ENCODE results near the gene FGF14. TPM values are rescaled to one million over a fixed set of nuclear protein-coding genes. Genes with fewer than 3 reads are reported as not detected.

FGF14 gene
- total and polyA plus RNA-seq, 2 of the 4 experiments (the other 2 are of a cell fraction): under 0.01 TPM; not detected in 1

- POLR2A ChIA-PET (ENCODE audit: unreplicated experiment): no interaction called here
- Histone ChIP-seq H2AK5ac (ENCODE audit: low read depth, low read length) (no peak overlapping the region), H2BK20ac (ENCODE audit: low read depth, low read length) (no peak overlapping the region), H3K9ac (ENCODE audit: low read depth, low read length) (no peak overlapping the region), H3K23ac (ENCODE audit: low read depth, low read length) (no peak overlapping the region), H3K4me1 (ENCODE audit: control insufficient read depth, insufficient read depth, low read length) (no peaks in the 10 kb centered on the region), H2BK5ac (ENCODE audit: low read depth, low read length, poor library complexity, severe bottlenecking) (no peak overlapping the region), H4K91ac (ENCODE audit: insufficient read depth, low read depth, low read length) (no peak overlapping the region), H3K4me2 (ENCODE audit: low read depth, low read length) (no peak overlapping the region), H3K79me1 (ENCODE audit: low read depth in 1 of 2, low read length in 2 of 2) (no peaks in the 10 kb centered on the region), H3K4me3 (ENCODE audit: insufficient read depth, low read depth, low read length) (no peak overlapping the region), H4K20me1 (ENCODE audit: insufficient read depth, low read length) (no peaks in the 10 kb centered on the region), H3K9me1 (ENCODE audit: insufficient read depth, low read length) (no peaks in the 10 kb centered on the region), H3K4ac (ENCODE audit: low read depth, low read length) (no peak overlapping the region), H2AFZ (replicated peaks; ENCODE audit: low read length, poor library complexity) (no peak overlapping the region), H3K27me3 (ENCODE audit: control insufficient read depth, insufficient read depth, low read length) (0 out of 2 replicates have a peak, but pooled peaks cover 1% of the 10 kb centered on the region), H3K36me3 (ENCODE audit: control insufficient read depth, insufficient read depth, low read length) (no peaks in the 10 kb centered on the region), H3K56ac (ENCODE audit: extremely low read depth, insufficient read depth, low read length) (no peak overlapping the region), H3K9me3 (ENCODE audit: control insufficient read depth, insufficient read depth, low read length) (no peaks in the 10 kb centered on the region), H2BK15ac (ENCODE audit: low read depth, low read length) (no peak overlapping the region), H4K8ac (ENCODE audit: low read depth in 2 of 2, low read length in 2 of 2) (no peak overlapping the region), H3K27ac (ENCODE audit: insufficient read depth, low read length) (no peak overlapping the region), H3K18ac (ENCODE audit: low read depth, low read length) (no peak overlapping the region), H2AK9ac (replicated peaks; ENCODE audit: low read depth, low read length, poor library complexity) (no peak overlapping the region), H2BK120ac (ENCODE audit: low read depth, low read length) (no peak overlapping the region), H3K14ac (replicated peaks; ENCODE audit: low read depth, low read length) (no peak overlapping the region), H4K5ac (ENCODE audit: low read depth, low read length) (no peak overlapping the region)
- no peak for DNase-seq
- dilution Hi-C loops (cut with HindIII; ENCODE audit: low sequenced_read_pairs, unreplicated experiment): no loop called here
- WGBS, 2 experiments (ENCODE audit: extremely low coverage in 2 of 2, insufficient read length in 1 of 2): no CpG with 5 or more reads among the region's 1 CpG
- CTCF ChIA-PET: no interaction called here
- in situ Hi-C loops (cut with MboI; ENCODE audit: low sequenced_read_pairs): no loop called here
- BruUV-seq (replicated peaks): no TSS peak
- TF ChIP-seq RFX5 (IDR thresholded peaks at IDR 0.05; ENCODE audit: low read depth, low read length): no peak
- no peak for TF ChIP-seq MXI1 (IDR thresholded peaks at IDR 0.05; ENCODE audit: borderline replicate concordance, low read depth, low read length)
- TF ChIP-seq BHLHE40 (IDR thresholded peaks at IDR 0.05; ENCODE audit: low read depth, low read length): no peak
- TF ChIP-seq POLR2A (IDR thresholded peaks at IDR 0.05; ENCODE audit: low read depth, low read length): no peak
- no peak for TF ChIP-seq ELK1 (IDR thresholded peaks at IDR 0.05; ENCODE audit: borderline replicate concordance, low read depth, low read length)
- TF ChIP-seq CEBPB (IDR thresholded peaks at IDR 0.05; ENCODE audit: low read depth, low read length): no peak
- TF ChIP-seq MAZ (IDR thresholded peaks at IDR 0.05; ENCODE audit: borderline replicate concordance, low read depth, low read length): no peak
- TF ChIP-seq MAFK (IDR thresholded peaks at IDR 0.05; ENCODE audit: low read depth, low read length): no peak
- TF ChIP-seq SMC3 (IDR thresholded peaks at IDR 0.05; ENCODE audit: low read depth, low read length): no peak
- no peak for TF ChIP-seq CTCF (conservative IDR thresholded peaks at IDR 0.05; ENCODE audit: low read depth, low read length)
- TF ChIP-seq RCOR1 (IDR thresholded peaks at IDR 0.05; ENCODE audit: insufficient replicate concordance, low read length): no peak
- no peak for TF ChIP-seq NFE2L2 (IDR thresholded peaks at IDR 0.05; ENCODE audit: low read depth, low read length)
- no peak for TF ChIP-seq RAD21 (IDR thresholded peaks at IDR 0.05; ENCODE audit: low read length)
- no peak for ATAC-seq (ENCODE audit: low read depth)
- intact Hi-C loops (cut with micrococcal nuclease): no loop called here
Observed at GRCh38 chr13:101775267-101775666, 626.6 kb downstream of the FGF14 start.

Data from IMR-90 (cell line).